Measurements from ENCODE around the gene SMYD4.

- no peak for TF ChIP-seq CTCF (tag by site-specific recombination; IDR thresholded peaks at IDR 0.05)
- no peak for TF ChIP-seq ZNF639 (tag by site-specific recombination; IDR thresholded peaks at IDR 0.05)
These were observed 52.8 kb downstream of the SMYD4 start for GRCh38 chr17:1776857-1777256.

All from HEK293 (cell line).